NCI-H1092 treated with DMSO at 0.1 percent for 48 hours (cell line): ENCODE results near the gene UBR2.
"Not testable (repeated sequence)": the region's sequence is repeated elsewhere in the genome, so short reads cannot be mapped to it uniquely, and the experiment has no call there.

Experiments
- DNase-seq: peaks from one replicate; lab custom pipeline; 2025; lab: John Stamatoyannopoulos, UW

The UBR2 gene

DNA sequence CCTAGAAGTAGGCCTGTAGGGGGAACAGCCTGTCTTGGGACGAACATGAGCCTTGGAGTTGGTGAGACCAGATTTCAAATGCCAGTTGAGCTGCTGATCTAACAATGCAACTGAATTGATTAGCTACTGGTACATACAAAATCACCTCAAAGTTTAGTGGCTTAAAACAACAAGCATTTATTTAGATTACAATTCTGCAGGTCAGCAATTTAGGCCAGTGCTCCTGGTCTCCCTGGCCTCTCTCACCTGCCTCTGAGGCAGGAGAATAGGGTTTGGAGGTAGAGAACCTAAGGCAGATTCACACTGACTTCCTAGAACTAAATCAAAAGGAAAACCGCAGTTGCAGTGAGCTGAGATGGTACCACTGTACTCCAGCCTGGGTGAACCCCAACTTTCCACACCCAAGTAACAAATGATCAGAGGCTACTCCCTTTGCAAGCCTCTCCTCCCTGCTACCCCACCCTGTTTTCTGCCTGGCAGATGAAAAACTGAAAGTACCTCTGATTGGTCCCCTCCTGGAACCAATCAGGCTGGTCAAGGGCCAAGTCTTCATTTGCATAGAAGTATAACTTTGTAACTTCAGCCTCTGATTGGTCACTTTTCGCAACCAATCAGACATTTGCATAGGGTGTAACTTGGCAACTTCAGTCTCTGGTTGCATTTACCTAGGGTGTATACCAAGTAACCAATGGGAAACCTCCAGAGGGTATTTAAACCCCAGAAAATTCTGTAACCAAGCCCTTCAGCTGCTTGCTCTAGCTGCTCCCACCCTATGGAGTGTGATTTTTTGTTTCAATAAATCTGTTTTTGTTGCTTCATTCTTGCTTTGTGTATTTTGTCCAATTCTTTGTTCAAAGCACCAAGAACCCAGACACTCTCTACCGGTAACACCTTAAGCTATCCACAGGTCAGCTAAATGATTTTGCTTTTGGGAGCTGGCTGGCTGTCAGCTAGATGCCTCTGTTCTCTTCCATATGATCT is 8.1 kb upstream of the UBR2 start:
- DNase-seq: no peak

DNA sequence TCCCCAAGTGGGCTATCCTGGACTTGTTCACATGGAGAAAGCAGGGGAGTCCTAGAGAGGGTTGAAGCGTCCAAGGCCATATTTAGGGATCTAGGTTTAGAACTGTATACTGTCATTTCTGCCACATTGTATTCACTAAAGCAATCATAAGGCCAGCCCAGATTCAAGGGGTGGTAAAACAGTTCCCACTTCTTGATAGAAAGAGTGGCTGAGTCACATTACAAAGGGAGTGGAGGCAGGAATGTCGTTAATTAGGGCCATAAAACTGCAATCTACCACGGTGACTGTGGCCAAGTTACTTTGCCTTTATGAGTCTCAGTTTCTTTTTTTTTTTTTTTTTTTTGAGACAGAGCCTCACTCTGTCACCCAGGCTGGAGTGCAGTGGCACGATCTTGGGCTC is 7.4 kb upstream of the UBR2 start:
- no peak for DNase-seq

DNA sequence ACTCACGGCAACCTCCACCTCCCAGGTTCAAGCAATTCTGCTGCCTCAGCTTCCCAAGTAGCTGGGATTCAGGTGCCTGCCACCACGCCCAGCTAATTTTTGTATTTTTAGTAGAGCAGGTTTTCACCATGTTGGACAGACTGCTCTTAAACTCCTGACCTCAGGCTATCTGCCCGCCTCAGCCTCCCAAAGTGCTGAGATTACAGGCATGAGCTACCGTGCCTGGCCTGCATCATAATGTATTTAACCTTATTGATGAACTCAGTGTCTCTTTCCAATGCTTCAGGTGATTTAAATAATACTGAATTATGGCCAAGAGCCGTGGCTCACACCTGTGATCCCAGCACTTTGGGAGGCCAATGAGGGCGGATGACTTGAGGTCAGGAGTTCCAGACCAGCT is 4.6 kb upstream of the UBR2 start:
- DNase-seq: not testable (repeated sequence)

DNA sequence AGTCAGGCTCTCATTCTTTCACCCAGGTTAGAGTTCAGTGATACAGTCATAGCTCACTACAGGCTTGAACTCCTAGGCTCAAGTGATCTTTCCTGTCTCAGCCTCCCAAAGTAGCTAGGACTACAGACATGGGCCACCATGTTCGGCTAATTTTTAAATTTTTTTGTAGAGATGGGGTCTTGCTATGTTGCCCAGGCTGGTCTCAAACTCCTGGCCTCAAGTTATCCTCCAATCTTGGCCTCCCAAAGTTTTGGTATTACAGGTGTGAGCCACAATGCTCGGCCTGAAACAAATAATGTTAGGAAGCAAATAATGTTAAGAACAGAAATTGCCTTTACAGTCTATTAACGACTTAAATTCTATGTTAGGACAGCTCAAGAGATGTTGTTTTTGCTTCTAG is 1.8 kb upstream of the UBR2 start:
- no peak for DNase-seq

DNA sequence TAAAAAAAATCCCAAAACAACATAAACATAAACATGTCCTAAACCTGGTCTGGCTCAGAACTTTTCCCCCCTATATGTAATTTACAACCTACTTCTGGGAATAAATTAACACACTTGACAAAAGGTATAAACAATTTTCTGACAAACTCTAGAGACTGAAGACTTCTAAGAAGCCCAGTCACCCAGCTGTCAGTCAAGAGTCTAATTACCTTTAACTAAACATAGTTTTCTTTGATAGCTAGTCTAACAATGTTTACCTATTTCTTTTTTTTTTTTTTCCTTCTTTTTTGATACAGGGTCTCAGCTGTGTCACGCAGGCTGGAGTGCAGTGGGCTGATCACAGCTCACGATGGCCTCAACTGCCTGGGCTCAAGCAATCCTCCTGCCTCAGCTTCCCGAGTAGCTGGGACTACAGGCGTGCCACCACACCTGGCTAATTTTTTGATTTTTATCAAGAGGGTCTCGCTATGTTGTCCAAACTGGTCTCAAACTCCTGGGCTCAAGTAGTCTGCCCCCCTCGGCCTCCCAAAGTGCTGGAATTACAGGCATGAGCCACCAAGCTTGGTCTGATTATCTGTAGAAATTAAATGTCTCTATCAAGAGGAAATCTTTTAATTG is 932 bp upstream of the UBR2 start:
- no peak for DNase-seq

DNA sequence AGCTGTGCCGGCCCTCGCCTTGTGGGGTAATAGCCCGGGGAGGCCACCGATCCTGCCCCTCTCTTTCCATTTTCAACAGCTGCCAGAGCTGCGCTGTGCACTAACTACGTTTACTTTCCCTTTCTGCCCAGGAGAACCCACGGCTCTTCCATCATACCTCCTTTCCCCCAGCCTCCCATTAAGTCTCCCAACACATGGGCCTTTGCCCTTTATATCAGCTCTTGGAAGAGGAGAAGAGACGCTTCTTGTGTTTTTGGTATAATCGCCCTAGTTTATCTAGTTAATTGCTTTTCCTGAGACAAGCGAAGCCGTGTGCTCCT is 637 bp downstream of the UBR2 start:
- DNase-seq: peak; percentile 54

DNA sequence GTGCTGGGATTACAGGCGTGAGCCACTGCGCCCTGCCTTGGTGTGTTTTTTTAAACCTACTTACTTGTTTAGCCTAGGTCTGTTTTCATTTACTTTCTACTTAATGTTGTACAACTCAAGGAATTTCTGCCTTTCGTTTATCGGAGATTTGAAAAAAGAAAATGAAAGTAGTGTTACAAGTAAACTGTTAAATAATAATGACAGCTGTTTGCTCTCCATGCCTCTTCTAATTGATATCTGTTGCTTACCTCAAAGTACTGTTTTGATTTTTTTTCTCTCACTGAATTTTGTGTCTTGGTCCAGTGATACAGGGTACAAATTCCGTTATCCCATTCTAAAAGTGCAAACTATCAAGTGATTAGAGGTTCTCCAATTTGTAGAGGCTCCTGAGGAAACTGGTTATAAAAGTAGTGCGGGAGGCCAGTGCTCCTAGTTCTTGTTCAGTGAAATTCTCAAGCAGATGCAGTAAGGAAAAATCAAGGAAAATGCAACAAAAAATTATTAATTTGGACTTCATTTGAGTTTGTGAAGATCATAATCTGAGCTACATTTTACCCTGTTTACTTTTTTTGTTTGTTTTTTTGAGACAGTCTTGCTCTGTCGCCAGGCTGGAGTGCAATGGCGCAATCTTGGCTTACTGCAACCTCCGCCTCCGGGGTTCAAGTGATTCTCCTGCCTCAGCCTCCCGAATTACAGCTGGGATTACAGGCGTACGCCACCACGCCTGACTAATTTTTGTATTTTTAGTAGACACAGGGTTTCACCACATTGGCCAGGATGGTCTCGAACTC is 2.2 kb downstream of the UBR2 start:
- no peak for DNase-seq

DNA sequence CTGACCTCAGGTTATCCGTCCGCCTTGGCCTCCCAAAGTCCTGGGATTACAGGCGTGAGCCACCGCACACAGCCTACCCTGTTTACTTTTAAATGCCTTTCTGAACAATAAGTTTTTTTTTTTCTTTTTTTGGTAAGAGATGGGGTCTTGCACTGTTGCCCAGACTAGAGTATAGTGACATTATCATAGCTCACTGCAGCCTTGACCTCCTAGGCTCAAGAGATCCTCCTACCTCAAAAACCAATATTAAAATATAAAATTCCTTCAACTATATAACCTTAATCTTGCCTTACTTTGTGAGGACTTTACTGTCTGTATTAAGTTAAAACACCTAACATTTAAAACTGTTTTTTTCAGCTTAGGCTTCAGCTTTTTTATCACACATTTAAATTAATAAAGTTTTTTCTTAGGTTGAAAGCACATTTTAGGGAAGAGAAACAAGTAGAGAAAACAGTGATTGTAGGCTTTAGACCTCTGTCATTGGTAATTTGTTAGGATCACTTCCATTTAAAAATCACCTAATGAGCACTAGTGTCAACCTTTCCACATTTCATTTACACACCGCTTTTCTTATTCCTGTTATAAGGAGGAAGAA is 2.9 kb downstream of the UBR2 start:
- no peak for DNase-seq

DNA sequence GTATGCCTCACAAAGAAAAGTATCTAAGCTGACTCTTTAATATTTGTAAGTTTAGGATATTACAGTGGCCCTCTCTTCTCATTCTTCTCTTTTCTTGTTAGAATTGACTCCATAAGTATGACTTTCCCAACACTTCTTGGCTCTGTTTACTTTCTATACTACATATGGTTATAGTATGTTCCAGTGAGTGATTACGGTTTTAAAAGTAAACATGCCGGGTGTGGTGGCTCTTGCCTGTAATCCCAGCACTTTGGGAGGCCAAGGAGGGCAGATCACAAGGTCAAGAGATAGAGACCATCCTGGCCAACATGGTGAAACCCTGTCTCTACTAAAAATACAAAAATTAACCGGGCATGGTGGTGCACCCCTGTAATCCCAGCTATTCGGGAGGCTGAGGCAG is 3.4 kb downstream of the UBR2 start:
- not testable (repeated sequence) for DNase-seq

DNA sequence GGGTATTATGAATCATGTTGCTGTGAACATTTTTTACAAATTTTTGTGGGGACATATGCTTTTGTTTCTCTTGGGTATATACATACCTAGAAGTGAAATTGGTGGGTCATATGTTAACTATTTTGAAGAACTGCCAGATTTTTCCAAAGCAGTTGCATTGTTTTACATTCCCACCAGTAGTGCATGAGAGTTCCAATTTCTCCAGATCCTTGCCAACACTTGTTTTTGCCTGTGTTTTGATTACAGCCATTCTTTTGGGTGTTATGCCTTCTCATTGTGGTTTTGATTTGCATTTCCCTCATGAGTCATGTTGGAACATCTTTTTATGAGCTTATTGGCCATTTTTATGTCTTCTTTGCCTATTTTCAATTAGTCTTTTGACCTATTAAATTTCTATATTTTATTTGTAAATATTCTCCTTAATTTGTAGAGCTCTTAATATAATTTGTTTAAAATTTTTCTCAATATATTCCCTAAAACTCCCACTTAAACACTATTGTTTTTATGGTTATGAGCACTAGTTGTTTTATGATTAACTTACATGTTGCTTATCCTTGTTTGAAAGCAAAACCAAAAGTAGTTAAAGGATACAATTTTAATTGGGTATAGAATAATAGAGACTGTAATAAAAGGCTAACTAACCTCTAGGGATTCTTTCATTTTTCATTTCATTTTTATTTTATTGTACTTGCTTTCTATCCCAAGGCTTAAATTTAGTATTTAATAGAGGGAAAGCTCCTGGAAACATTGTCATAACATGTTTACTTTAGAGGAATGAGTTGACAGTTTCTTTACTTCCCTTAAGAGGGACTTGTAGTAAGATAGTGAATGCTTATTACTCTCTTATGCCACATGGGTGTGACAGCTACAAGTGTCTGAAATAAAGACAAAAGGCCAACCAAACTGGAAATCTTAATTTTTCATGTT is 5.5 kb downstream of the UBR2 start:
- no peak for DNase-seq

DNA sequence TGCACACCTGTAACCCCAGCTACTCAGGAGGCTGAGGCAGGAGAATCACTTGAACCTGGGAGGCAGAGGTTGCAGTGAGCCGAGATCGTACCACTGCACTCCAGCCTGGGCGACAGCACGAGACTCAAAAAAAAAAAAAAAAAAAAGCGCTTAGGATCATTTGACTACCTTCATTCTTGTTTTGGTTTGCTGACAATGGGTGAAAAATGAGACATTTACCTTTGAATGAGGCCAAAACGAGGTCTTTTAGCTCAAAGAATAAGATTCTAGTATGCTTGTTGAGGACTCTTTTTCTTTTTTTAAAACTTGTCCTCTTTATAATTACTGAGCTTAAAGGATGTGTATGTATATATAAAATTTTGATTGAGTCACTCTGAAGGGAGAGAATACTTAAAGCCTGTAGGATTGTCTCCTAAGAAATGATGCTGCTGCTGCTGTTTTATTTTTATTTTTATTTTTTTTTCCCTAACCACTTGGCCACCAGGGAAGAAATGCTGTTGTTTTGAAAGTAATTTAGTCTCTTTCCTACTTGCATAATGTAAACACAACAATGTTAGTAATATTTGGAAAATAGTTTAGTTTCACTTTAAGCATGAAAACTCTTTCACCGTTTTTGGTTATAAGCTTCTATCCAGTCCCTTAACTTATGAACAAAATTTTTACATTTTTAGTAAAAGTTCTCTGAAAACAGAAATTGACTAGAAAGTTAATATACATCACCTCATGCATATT is 7.9 kb downstream of the UBR2 start:
- DNase-seq: no peak

DNA sequence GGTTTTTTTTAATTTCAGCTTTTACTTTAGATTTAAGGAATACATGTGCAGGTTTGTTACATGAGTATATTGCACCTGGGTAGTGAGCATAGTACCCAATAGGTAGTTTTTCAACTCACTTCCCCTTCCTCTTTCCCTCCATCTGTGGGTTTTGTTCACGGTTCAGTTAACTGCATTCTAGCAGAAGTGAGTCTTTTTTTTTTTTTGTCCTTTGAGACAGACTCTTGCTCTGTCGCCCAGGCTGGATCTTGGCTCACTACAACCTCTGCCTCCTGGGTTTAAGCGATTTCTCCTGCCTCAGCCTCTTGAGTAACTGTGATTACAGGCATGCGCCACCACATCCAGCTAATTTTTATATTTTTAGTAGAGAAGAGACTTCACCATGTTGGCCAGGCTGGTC is 8.7 kb downstream of the UBR2 start:
- no peak for DNase-seq

DNA sequence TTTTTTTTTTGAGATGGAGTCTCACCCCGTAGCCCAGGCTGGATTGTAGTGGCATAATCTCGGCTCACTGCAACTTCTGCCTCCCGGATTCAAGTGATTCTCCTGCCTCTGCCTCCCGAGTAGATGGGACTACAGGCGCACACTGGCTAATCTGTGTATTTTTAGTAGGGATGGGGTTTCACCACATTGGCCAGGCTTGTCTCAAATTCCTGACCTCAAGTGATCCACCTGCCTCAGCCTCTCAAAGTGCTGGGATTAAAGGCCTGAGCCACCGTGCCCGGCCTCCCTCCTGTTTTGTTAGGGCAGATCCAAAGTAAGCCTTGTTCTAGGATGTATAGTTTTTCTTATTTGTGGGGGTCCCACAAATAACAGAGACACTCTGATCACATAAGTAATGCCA is 12.7 kb downstream of the UBR2 start:
- DNase-seq: not testable (repeated sequence)

DNA sequence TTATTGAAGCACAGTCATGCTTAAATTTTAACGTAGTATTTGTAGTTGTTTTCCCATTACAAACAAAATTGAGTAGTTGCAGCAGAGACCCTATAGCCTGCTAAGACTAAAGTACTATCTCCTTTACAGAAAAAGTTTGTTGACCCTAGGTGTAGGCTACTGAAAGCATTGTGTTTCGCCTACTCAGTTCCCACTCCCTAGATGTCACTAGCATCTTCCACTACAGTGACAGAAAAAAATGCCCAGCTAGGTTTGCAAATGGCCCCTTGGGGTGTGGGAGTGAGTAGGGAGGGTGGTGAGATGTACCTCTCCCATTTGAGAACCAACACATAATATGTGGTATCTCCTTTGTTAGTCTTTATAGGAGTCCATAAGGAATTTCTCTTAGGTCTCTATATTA is 34.5 kb downstream of the UBR2 start:
- no peak for DNase-seq

DNA sequence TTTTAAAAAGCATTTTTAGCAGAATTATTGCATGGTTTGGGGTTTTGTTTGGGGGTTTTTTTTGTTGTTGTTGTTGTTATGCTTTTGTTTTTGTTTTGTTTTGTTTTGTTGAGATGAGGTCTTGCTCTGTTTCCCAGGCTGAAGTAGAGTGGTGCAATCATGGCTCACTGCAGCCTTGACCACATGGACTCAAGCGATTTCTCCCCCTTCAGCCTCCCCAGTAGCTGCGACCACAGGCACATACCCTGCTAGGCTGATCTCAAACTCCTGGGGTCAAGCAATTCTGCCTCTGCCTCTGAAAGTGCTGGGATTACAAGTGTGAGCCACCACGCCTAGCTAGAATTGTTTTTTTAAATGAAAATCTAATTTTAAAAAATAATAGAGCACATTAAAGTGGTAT is 35.7 kb downstream of the UBR2 start:
- no peak for DNase-seq

DNA sequence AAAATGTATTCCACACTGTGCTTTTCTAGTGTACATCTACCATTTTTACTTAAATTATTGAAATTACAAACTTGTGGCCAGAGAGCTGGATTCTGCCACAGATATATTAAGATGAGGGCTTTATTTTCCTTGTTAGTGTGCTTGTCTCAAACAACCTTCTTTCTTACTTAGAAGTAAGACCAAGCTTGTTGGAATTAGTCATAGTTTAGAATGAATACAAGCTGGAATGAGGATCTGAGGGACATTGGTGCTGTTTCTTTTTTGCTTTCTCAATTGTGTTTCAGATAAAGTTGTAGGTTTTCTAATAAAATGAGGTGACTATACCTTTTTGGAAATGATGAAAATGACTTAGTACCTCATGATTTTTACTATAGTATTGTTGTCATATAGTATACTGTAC is 40.3 kb downstream of the UBR2 start:
- DNase-seq: no peak

DNA sequence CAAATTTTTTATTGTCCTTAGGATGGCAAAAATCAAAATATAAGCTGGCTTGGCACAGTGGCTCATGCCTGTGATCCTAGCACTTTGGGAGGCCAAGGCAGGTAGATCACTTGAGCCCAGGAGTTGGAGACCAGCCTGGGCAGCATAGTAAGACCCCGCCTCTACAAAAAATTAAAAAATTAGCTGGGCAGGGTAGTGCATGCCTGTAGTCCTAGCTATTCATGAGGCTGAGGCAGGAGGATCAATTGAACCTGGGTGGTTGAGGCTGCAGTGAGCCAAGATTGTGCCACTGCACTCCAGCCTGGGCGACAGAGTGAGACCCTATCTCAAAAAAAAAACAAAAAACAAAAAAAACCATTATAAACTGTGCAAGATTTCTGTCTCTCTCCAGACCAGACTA is 40.9 kb downstream of the UBR2 start:
- DNase-seq: not testable (repeated sequence)

DNA sequence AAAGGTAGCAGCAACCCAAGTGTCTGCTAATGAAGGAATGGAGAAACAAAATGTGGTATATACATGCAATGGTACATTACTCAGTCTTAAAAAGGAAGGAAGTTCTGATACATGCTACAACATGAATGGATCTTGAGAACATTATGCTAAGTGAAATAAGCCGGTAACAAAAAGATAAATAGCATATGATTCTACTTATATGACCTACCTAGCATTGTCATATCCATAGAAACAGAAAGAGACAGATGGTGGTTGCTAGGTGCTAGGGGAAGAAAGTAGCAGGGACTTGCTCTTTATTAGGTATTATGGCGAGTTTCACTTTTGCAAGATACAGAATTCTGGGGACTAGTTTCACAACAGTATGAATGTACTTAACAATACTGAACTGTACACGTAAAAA is 46.6 kb downstream of the UBR2 start:
- no peak for DNase-seq

DNA sequence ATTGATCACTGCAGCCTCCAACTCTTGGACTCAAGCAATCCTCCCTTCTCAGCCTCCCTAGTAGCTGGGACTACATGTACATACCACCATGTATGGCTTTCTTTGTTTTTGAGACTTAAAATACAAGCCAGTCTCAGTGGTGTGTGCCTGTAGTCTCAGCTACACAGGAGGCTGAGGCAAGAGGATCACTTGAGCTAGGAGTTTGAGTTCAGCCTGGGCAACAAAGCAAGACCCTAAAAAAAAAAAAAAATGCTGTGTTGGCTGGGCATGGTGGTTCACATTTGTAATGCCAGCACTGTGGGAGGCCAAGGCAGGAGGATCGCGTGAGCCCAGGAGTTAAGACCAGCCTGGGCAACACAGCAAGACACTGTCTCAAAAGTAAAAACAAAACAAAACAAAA is 51.7 kb downstream of the UBR2 start:
- DNase-seq: no peak

DNA sequence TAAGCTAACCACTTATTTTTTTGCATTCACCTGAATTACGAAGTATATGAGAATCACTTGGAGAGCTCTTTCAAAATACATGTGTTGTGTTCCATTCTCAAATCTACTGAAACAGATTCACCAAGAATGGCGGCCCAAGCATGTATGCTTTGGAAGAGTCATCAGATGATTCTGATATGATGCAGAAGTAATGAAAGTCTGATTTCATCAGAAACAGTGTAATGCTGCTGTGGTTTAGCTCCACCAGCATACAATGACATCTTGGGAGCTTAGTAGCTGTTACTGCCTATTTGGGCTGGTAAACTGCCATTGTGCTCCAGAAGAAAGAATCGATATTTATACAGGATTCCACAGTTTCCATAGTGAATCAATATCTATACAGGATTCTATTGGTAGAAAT is 52.9 kb downstream of the UBR2 start:
- DNase-seq: no peak

DNA sequence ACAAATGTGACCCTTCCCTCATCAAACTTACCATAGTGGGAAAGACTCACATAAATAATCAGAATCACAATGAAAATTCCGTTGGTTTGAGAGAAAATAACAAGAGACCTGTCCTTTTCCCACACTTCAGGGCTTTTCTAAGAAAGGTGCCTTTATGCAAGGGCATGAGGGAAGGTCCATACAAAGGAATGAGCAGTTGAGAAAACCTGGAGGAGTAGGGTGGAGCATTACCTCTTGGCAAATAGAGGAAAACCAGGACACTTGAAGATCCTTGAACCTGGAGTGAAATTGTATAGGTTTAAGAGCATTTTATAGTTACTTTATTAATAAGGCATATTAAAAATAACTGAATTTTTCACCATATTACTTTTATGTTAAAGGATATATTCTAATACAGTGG is 54.3 kb downstream of the UBR2 start:
- no peak for DNase-seq
